Erythroblast (primary cell): Measurements from ENCODE around the gene ZFAND6.

Experiments
- GATA1 ChIP-seq: IDR thresholded peaks from 2 replicates; pipeline ENCODE4 v1.6.1; 2011; ENCODE audit warnings: low read depth, mild to moderate bottlenecking, control low read depth, low read length, moderate library complexity
- POLR2A ChIP-seq: IDR thresholded peaks from 2 replicates; pipeline ENCODE4 v1.6.1; 2011; ENCODE audit warnings: mild to moderate bottlenecking, low read length

- no peak for TF ChIP-seq POLR2A
- no peak for TF ChIP-seq GATA1
Measured at GRCh38 chr15:80028937-80029336, 30.5 kb upstream of the ZFAND6 start.
